Measurements from ENCODE around the gene SMPD2.

Gene SMPD2

GRCh38 chr6:109440331-109441068 is at the start of gene SMPD2, which contains the start of gene PPIL6:
TSS of gene SMPD2 (plus strand) at chr6:109440724. CDS start at chr6:109441122, 398 bp downstream.
TSS of gene PPIL6 (minus strand) at chr6:109440628. CDS start at chr6:109440590, 38 bp downstream.
- Histone ChIP-seq H2AFZ (peak within 1 kb of the TSS; percentile 95), H3K36me3 (ENCODE audit: control insufficient read depth, insufficient read depth, low read length) (no peaks in the 10 kb centered on the region)
- TF ChIP-seq, protein P1, sequence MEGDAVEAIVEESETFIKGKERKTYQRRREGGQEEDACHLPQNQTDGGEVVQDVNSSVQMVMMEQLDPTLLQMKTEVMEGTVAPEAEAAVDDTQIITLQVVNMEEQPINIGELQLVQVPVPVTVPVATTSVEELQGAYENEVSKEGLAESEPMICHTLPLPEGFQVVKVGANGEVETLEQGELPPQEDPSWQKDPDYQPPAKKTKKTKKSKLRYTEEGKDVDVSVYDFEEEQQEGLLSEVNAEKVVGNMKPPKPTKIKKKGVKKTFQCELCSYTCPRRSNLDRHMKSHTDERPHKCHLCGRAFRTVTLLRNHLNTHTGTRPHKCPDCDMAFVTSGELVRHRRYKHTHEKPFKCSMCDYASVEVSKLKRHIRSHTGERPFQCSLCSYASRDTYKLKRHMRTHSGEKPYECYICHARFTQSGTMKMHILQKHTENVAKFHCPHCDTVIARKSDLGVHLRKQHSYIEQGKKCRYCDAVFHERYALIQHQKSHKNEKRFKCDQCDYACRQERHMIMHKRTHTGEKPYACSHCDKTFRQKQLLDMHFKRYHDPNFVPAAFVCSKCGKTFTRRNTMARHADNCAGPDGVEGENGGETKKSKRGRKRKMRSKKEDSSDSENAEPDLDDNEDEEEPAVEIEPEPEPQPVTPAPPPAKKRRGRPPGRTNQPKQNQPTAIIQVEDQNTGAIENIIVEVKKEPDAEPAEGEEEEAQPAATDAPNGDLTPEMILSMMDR (IDR thresholded peaks at IDR 0.05), result peak; percentile 55

DNA sequence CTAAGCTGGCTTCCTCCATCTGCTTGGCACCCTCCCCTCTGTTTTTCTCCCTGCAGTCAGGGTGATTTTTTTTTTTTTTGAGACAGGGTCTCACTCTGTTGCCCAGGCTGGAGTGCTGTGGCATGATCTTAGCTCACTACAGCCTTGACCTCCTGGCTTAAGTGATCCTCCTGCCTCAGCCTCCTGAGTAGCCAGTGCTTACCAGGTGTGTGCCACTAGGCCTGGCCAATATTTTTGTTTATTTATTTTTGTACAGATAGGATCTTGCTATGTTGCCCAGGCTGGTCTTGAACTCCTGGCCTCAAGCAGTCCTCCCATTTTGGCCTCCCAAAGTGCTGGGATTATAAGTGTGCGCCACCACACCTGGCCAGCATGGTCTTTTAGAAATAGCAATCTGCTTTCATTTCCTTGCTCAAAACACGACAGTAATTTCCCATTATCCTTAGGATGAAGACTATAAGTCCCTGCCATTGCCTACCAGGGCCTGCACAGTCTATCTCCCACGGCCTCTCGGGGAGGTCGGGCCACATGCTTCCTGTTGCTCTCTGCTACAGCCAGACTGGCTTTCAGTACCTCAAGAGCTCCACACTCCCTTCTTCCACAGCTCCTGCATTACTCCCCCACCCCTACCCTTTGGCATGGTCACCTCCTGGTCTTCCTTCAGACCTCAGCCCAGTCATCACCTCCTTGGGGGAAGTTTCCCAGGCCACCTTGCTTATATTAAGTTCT is 47.2 kb upstream of the SMPD2 start:
- H3K27ac ChIP-seq, result no peak overlapping the region
- H3K9ac ChIP-seq, result no peak overlapping the region
- H3K4me1 ChIP-seq, result peaks cover 24% of the 10 kb centered on the region
- H3K4me2 ChIP-seq (ENCODE audit: low read length), result no peak overlapping the region
- H3K79me2 ChIP-seq, result no peaks in the 10 kb centered on the region
- H3K4me3 ChIP-seq (ENCODE audit: low read depth, low read length), result no peak overlapping the region
- no peaks in the 10 kb centered on the region for H3K9me3 ChIP-seq (ENCODE audit: control insufficient read depth, low read length)
- TF ChIP-seq, protein P1 (IDR thresholded peaks at IDR 0.05), result no peak
- no peak overlapping the region for H2AFZ ChIP-seq
- H3K36me3 ChIP-seq (ENCODE audit: control insufficient read depth, insufficient read depth, low read length), result no peaks in the 10 kb centered on the region
- no peaks in the 10 kb centered on the region for H3K27me3 ChIP-seq (ENCODE audit: control insufficient read depth, insufficient read depth, low read length)

More at GRCh38 chr6:109440331-109441068, at the start of gene SMPD2, which contains the start of gene PPIL6:
- H3K4me1 ChIP-seq, result peaks cover 15% of the 10 kb centered on the region
- H3K4me3 ChIP-seq (ENCODE audit: low read depth, low read length), result peak within 1 kb of the TSS; percentile 97
- no peaks in the 10 kb centered on the region for H3K79me2 ChIP-seq
- no peaks in the 10 kb centered on the region for H3K9me3 ChIP-seq (ENCODE audit: control insufficient read depth, low read length)
- peak within 1 kb of the TSS; percentile 89 for H3K27ac ChIP-seq
- H3K27me3 ChIP-seq (ENCODE audit: control insufficient read depth, insufficient read depth, low read length), result no peaks in the 10 kb centered on the region
- peak within 1 kb of the TSS; percentile 96 for H3K4me2 ChIP-seq (ENCODE audit: low read length)
- H3K9ac ChIP-seq, result peak within 1 kb of the TSS; percentile 58

GRCh38 chr6:109393886-109394281 is 46.6 kb upstream of the SMPD2 start:
- Histone ChIP-seq H3K27ac (no peak overlapping the region), H3K4me1 (peaks cover 24% of the 10 kb centered on the region), H3K79me2 (no peaks in the 10 kb centered on the region), H3K36me3 (ENCODE audit: control insufficient read depth, insufficient read depth, low read length) (no peaks in the 10 kb centered on the region), H3K4me2 (ENCODE audit: low read length) (no peak overlapping the region), H3K9ac (no peak overlapping the region), H2AFZ (no peak overlapping the region), H3K4me3 (ENCODE audit: low read depth, low read length) (no peak overlapping the region), H3K27me3 (ENCODE audit: control insufficient read depth, insufficient read depth, low read length) (no peaks in the 10 kb centered on the region), H3K9me3 (ENCODE audit: control insufficient read depth, low read length) (no peaks in the 10 kb centered on the region)
- TF ChIP-seq, protein P1 (IDR thresholded peaks at IDR 0.05), result no peak

GRCh38 chr6:109396046-109396718 is 44.3 kb upstream of the SMPD2 start:
- Histone ChIP-seq H3K27ac (no peak overlapping the region), H3K27me3 (ENCODE audit: control insufficient read depth, insufficient read depth, low read length) (no peaks in the 10 kb centered on the region), H3K4me2 (ENCODE audit: low read length) (no peak overlapping the region), H3K79me2 (no peaks in the 10 kb centered on the region), H2AFZ (no peak overlapping the region), H3K4me3 (ENCODE audit: low read depth, low read length) (no peak overlapping the region), H3K4me1 (peaks cover 12% of the 10 kb centered on the region), H3K9me3 (ENCODE audit: control insufficient read depth, low read length) (no peaks in the 10 kb centered on the region), H3K36me3 (ENCODE audit: control insufficient read depth, insufficient read depth, low read length) (no peaks in the 10 kb centered on the region), H3K9ac (no peak overlapping the region)
- TF ChIP-seq, protein P1 (IDR thresholded peaks at IDR 0.05), result no peak

Data from parathyroid adenoma (tissue), 2 donors.